HG03135 (cell line): ENCODE results near the gene OR6J1.
A peak's percentile ranks its signal among the peaks of the same experiment; 100 is the strongest.
"Not testable (repeated sequence)": the region's sequence is repeated elsewhere in the genome, so short reads cannot be mapped to it uniquely, and the experiment has no call there.

ENCODE experiments used
- ATAC-seq: cut with Tn5 transposase; IDR thresholded peaks from one replicate; pipeline ENCODE4 v1.9.1; 2021; ENCODE audit warnings: mild to moderate bottlenecking, moderate library complexity; ENCODE audit not compliant: unreplicated experiment

OR6J1 gene

DNA sequence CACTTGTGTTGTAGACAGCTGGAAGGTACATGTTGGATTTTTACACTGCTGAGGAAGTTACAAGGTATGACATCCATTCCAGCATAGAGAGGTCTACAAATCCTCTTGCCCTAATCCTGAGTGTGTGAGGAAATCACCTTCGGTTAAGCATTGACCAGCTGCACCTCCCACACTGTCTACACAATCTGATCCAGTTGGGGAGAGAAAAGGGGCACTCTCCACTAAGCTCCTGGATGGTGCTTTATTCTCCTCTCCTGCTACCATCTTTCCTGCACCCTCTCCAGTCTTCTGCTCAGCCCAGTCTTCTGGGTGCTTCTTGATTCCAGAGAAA lies at the start of gene OR6J1:
Gene OR6J1 (minus strand): TSS at position 48 of the 331 bp plus-strand sequence. CDS start 9,541 bp downstream, outside the sequence.
- no peak for ATAC-seq

DNA sequence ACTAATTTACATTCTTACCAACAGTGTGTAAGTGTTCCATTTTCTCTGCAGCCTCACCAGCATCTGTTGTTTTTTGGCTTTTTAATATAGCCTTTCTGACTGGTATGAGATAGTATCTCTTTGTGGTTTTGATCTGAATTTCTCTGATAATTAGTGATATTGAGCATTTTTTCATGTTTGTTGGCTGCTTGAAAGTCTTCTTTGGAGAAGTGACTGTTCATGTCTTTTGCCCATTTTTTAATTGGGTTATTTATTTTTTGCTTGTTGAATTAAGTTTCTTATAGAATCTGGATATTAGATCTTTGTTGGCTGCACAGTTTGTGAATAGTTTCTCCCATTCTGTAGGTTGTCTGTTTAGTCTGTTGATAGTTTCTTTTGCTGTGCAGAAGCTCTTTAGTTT lies 48.0 kb upstream of the OR6J1 start:
- ATAC-seq = no peak

DNA sequence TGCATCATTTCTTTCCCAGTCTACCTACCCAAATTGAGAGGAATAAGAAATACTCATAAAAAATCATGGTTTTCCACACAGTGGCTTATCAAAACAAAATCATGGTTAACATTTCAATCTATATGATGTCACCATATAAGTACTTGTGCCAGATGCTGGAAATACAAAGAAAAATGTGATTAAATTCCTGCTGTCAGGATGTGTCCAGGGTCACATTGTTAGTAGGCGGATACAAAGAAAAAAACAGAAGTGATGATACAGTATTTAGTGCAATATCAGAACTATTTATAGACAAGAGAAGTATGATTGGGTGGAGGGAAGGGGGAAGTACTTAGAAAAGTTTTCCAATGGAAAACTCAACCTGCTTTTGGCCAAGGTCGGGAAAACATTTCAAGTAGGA lies 47.0 kb upstream of the OR6J1 start:
- no peak for ATAC-seq

DNA sequence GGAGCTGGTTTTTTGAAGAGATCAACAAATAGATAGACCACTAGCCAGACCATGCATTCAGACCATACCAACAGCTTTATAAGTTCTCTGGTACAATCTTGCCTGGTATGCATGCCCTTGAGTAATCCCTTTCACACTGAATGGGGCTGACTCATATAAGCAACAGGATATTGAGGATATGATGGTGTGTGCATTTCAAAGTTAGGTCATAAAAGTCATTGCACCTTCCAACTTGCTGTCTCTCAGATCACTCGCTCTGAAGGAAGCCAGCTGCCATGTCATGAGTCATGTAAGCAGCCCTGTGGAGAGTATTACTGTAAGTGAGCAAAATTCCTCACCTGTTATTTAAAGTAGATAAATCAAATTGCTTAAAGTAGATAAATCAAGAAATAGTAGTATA lies 45.0 kb upstream of the OR6J1 start:
- no peak for ATAC-seq

DNA sequence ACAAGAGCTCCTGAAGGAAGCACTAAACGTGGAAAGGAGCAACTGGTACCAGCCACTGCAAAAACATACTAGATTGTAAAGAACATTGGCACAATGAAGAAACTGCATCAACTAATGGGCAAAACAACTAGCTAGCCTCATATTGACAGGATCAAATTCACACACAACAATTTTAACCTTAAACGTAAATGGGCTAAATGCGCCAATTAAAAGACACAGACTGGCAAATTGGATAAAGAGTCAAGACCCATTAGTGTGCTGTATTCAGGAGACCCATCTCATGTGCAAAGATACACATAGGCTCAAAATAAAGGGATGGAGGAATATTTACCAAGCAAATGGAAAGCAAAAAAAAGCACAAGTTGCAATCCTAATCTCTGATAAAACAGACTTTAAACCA lies 43.8 kb upstream of the OR6J1 start:
- ATAC-seq = not testable (repeated sequence)

DNA sequence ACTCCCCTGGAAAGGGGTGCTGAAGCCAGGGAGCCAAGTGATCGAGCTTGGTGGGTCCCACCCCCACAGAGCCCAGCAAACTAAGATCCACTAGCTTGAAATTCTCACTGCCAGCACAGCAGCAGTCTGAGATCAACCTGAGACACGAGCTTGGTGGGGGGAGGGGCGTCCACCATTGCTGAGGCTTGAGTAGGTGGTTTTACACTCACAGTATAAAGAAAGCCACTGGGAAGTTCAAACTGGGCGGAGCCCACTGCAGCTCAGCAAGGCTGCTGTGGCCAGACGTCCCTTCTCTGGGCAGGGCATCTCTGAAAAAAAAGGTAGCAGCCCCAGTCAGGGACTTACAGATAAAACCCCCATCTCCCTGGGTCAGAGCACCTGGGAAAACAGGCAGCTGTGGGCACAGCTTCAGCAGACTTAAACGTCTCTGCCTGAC lies 42.0 kb upstream of the OR6J1 start:
- ATAC-seq = not testable (repeated sequence)

DNA sequence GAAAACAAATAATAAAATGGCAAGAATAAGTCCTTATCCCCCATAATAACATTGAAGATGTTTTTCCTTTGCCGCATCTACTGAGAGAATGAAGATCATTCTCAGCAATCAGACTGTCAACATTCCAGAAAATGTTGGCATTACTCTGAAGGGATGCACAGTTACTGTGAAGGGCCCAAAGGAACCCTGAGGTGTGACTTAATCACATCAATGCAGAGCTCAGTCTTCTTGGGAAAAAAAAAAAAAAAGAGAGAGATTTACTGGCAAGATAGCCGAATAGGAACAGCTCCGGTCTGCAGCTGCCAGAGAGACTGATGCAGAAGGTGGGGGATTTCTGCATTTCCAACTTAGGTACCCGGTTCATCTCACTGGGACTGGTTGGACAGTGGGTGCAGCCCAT lies 41.3 kb upstream of the OR6J1 start:
- no peak for ATAC-seq

DNA sequence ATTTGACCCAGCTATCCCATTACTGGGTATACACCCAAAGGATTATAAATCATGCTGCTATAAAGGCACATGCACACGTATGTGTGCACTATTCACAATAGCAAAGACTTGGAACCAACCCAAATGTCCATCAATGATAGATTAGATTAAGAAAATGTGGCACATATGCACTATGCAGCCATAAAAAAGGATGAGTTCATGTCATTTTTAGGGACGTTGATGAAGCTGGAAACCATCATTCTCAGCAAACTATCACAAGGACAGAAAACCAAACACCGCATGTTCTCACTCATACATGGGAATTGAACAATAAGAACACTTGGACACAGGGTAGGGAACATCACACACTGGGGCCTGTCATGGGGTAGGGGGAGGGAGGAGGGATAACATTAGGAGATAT lies 39.3 kb upstream of the OR6J1 start:
- ATAC-seq = not testable (repeated sequence)

DNA sequence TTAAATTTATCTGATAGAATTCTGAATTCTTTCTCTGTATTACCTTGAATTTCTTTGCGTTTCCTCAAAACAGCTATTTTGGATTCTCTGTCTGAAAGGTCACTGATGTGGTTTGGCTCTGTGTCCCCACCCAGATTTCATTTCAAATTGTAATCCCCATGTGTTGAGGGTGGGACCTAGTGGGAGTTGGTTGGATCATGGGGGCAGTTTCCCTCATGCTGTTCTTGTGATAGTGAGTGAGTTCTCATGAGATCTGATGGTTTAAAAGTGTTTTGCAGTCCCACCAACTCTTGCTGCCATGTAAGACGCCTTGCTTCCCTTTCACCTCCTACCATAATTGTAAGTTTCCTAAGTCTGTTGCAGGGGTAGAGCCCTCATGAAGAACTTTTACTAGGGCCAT lies 34.1 kb upstream of the OR6J1 start:
- no peak for ATAC-seq

DNA sequence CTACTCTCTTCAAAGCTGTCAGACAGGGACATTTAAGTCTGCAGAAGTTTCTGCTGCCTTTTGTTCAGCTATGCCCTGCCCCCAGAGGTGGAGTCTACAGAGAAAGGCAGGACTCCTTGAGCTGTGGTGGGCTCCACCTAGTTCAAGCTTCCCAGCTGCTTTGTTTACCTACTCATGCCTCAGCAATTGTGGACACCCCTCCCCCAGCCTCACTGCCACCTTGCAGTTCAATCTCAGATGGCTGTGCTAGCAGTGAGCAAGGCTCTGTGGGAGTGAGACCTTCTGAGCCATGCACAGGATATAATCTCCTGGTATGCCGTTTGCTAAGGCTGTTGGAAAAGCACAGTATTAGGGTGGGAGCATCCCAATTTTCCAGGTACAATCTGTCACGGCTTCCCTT lies 33.4 kb upstream of the OR6J1 start:
- ATAC-seq = not testable (repeated sequence)

DNA sequence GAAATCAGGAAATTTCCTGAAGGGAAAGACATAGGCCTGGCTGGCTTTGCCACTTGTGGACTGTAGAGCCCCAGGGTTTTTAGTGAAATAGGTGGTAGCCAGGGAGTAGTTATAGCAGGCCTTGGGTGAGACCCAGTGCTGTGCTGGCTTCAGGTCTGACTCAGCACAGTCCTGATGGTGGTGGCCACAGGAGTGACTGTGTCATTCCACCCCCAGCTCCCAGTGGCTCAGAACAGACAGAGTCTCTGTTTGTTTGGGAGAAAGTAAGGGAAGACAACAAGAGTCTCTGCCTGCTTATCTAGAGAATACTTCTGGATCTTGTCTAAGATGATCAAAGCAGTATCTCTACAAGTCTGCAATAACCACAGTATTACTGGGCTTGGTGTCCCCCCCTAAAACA lies 27.5 kb upstream of the OR6J1 start:
- ATAC-seq = no peak

DNA sequence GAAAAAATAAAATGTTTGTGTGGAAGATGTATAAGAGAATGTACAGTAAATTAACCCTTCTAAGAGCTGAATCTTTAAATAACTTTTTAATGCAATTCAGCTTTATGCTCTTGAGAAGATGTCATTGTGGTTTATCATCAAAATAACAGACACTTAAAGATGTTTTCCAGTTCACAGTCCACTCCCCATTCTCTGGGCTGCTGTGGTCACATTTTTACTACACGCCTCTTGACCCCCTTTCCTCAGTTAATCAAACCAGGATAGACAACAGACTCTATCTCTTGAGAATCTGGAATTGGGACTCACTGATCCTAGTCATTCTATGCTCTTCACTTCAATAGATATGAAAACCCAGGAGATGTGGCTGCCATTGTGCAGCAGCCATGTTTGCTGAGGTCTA lies 24.7 kb upstream of the OR6J1 start:
- ATAC-seq = no peak

DNA sequence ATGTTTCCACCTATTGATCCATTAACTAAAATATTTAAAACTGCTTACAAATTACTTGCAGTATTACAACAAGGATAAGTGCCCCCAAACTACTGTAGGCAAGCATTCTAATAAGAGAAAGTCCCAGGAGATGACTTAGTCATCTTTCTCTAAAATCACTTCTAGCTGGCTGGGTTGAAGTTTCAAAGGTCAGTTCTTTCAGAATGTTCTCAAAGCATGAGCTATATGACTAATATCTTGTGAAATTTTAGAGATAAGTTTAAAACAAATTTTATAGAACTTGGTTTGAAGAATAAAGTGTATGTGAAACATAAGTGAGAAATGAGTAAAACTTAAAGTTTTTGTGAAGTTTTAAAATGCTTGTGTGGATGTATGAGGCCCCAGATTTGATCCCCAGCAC lies 24.3 kb upstream of the OR6J1 start:
- ATAC-seq = no peak

DNA sequence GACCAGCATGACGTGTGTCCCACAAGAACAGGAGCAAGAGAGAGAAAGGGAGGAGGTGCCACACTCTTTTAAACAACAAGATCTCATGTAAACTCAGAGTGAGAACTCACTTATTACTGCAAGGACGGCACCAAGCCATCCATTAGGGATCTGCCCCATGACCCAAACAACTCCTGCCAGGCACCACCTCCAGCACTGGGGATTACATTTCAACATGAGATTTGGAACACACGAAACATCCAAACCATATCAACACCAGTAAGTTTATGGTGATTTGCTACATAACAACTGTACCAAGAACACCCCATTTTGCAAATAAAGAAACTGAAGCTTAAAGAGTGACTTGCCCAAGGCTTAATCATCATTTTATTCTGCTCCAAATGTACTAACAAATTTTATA lies 23.7 kb upstream of the OR6J1 start:
- ATAC-seq = no peak

DNA sequence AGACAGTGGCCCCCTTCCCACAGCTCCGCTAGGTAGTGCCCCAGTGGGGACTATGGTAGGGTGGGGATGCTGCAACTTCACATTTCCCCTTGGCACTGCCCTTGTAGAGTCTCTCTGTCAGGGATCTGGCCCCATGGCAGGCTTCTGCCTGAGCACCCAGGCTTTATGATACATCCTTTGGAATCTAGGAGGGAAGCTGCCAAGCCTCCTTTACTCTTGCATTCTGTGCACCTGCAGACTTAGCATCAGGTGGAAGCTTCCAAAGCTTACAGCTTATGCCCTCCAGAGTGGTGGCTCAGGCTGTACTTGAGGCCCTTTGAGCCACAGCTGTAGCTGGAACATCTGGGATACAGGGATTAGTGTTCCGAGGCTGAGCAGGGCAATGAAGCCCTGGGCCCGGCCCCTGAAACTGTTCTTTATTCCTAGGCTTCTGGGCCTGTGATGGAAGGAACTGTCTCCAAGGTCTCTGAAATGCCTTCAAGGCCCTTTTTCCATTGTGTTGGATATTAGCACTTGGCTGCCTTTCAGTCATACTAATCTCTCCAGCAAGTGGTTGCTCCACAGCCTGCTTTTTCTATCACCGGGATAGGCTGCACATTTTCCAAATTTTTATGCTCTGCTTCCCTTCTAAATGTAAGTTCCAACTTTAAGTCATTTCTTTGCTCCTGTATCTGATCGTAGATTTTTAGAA lies 22.2 kb upstream of the OR6J1 start:
- no peak for ATAC-seq

DNA sequence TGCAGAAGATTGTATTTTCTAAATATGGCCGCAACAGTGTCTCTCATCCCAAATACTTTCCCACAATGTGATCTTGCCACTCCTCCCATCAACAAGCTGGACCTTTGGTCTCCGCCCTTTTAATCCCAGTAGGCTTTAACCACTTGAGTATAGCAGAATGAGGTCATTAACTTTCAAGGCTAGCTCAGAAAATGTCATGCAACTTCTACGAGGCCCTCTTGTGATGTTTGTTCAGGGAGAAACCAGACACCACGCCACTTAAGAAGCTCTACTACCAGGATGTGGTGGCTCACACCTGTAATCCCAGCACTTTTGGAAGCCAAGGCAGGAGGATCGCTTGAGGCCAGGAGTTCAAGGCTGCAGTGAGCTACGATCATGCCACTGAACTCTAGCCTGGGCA lies 20.1 kb upstream of the OR6J1 start:
- ATAC-seq = no peak

DNA sequence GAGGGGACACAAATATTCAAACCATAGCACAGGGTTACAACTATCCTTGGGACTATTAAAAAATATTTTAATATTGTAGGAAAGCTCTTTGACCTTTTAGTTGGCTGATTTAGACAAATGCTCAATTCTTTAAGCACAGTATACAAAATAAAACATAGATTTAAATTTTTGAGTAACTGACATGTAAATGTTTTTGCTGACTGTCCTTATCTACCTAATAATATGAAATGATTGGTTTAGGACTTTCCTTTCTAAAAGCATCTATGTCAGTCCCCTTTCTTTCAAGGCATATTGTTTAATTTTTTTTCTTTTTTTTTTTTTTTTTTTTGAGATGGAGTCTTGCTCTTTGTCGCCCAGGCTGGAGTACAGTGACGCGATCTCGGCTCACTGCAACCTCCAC lies 16.5 kb upstream of the OR6J1 start:
- no peak for ATAC-seq

DNA sequence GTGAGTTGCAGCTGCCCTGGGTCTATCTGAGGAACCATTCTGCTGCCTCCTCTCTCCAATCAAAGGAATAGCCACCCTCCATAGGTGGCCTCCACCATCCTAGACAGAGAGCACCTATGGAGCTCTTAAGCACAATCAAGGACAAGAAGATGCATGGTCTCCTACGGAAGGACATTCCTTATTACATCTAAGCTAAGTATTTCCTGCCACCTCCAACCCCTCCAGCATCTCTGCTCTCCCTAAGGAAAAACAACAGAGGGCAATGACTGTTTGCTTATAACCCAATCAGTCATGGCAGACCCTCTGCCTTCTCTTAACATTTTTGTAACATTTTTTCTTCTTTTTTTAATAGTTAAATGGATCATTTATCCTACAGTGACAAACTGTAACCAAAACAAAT lies 14.8 kb upstream of the OR6J1 start:
- no peak for ATAC-seq

DNA sequence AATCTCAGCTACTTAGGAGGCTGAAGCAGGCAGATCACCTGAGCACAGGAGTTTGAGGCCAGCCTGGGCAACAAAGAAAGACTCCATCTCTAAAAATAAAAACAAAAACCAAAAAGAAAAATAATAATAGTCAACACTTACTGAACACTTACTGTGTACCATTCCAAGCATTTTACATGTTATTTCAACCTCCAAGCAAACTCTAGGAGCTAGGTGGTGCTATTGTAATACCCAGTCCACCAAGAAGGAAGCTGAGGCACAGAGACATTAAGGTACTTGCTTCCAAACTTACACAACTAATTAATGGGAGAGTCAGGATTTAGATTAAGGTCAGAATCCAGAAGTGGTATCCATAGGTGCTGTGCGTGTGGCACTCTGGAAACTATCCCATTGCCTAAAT lies 13.7 kb upstream of the OR6J1 start:
- no peak for ATAC-seq

DNA sequence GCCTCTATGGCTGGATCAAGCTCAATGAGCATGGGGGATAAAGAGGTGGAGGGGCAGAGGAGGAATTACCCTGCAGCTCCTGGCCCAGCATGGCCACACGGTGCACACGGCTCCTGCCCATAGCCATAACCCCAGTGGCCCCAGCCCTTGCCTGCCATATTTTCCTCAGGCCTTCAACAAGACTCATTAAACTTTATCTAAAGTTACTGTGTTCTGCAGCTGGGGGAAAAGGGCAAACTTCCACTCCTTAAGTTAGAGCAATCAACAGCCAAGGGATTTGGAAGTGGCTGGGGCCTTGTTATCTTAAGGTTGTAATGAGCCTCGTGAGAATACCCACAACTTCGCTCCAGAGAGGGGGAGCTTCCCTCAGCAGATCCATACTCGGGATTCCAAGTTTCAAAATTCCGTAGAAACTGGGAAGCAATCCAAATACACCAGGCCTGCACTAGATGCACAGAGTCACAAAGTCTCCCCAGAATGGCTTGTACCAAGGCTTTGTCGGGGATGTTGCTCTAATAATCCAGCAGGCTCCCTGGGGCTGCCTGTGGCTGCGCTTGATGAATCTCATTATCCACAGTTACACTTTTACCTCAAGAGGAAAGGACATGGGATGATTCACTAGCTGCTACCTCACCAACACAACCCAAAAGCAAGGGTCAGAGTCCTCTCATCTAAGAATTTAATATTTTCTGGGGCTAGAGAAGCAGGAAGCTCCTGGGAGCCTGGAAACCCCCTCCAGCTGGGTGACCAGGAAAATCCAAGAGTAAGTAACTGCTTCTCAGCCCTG lies 13.0 kb upstream of the OR6J1 start:
- ATAC-seq = no peak

DNA sequence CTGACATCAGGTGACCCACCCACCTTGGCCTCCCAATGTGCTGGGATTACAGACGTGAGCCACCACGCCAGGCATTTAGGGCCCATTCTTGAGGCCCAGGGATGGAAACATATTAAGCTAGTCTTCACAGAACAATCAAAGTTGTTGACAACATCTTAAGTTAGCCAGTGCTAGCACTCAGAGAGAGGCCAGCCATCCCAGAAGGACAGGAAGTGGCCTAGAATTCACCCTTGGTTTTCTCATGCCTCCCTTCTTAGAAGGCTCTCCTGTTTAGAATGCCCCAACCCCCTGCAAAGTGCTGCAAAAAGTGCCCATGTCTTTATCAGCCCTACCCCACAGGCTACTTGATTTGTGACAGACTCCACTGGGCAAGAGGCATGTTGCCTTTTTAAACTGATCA lies 12.1 kb upstream of the OR6J1 start:
- ATAC-seq = no peak

DNA sequence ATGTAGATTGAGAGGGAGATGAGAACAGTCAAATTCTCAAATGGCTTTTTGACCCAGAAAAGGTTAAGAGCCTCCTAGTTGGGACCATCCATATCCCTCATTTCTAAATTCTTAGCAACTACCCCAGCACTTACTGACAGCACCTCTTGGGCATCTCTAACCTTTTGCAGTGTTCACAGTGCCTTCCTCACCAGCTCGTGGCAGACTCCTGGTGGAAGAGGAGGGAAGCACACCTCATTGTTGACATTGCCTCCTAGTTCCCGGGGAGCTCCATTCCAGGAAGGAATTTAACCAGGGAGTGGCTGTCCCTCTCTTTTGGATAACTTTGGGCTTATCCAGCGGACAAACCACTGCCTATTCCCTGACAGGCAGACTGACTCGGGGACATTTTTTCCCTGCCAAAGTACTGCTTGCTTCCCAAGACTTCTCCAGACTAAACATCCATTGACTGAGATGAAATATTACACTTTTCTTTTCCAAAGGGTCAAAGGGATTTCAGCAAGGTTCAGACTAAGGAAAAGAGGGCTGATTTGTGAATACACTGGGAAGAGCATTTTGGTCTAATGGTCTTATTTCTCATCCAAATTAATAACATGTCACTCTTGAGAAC lies 9.0 kb upstream of the OR6J1 start:
- peak; percentile 61 for ATAC-seq
